Body of pancreas (tissue), 4 donors: ENCODE measurements around the gene NIBAN1.

ENCODE experiments used
- CTCF ChIP-seq, 7 experiments: fragments of 450-650 bp in 4 of 7; fragments of 200-600 bp in 3 of 7; sonication (generic) in 3 of 7; IDR thresholded peaks; one replicate each; pipeline ENCODE4 v1.5.1; 2016 to 2019; ENCODE audit warnings: antibody characterized with exemption in 7 of 7
- POLR2A ChIP-seq, 3 donors: fragments of 450-650 bp; IDR thresholded peaks; one replicate each; pipeline ENCODE4 v1.6.1; 2016; ENCODE audit warnings: antibody characterized with exemption in 3 of 3, mild to moderate bottlenecking in 2 of 3

- TF ChIP-seq POLR2A (IDR thresholded peaks at IDR 0.05) = no peak
- TF ChIP-seq CTCF (IDR thresholded peaks at IDR 0.05) = no peak
These were observed 43.7 kb downstream of the NIBAN1 start for GRCh38 chr1:184930645-184931044.
